GM18868 (cell line): ENCODE results near the gene SPON1.
A peak's percentile ranks its signal among the peaks of the same experiment; 100 is the strongest.
"Not testable (repeated sequence)": the region's sequence is repeated elsewhere in the genome, so short reads cannot be mapped to it uniquely, and the experiment has no call there.

Source experiments
- ATAC-seq: cut with Tn5 transposase; IDR thresholded peaks from one replicate; pipeline ENCODE4 v1.9.1; 2021; ENCODE audit warnings: mild to moderate bottlenecking, moderate library complexity; ENCODE audit not compliant: unreplicated experiment

Gene SPON1

GRCh38 chr11:14112721-14113120, 150.2 kb downstream of the SPON1 start:
- ATAC-seq = no peak

DNA sequence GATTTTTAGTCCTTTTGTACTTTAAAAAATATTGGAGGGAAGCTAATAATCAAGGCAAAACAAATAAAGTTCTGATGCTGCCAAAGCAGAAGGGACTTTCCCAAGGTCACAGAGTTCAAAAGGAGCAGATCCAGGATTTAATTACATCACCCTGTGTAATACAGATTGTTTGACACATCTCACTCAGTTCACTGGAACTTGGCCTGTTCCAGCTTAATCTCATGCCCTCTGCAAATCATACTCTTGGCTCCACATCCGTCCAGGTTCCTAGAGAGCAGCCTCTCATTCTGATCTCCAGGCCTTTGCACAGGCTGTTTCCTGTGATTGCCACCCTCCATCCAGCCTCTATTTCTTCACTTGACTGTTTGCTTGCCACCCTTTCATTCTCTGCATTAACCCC, 151.7 kb downstream of the SPON1 start:
- ATAC-seq = no peak

- no peak for ATAC-seq
These were observed 152.3 kb downstream of the SPON1 start for GRCh38 chr11:14114786-14115185.

DNA sequence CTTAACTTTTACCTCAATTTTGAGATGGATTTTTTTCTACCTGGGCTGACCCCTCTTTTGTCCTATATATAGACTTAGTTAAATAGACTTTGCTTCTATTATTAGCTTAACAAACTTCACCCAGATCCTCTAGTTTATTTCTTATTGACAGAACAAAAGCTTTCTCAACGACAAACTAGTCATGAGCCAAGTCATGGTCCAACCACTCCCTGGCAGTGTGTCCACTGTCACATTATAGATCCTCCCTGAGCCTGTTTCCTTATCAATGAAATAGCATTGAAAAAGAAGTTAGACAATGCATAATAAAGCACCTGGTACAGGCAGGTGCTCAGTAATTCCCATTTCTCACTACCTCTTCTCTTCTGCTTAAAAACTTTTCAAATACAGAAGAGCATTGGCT, 155.1 kb downstream of the SPON1 start:
- no peak for ATAC-seq

- ATAC-seq = no peak
These were observed 155.5 kb downstream of the SPON1 start for GRCh38 chr11:14118072-14118471.

DNA sequence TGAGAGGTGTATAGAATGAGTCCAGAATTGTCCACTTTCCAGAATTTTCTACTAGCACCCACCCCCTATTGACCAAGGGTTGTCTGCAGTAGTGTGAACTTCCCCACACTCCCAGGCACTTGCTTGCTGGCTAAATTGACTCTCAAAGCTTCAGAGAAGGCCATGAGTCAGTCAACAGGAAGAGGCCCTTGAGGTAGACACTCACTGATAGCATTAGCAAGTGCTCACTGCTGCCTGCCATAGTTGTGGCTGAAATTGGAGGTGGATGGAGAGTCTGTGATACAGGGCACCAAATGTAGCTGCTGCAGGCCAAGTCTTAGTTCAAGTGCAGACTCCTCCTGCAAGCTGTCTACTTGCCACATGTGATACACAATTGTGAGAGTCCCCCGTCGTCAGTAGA, 156.8 kb downstream of the SPON1 start:
- no peak for ATAC-seq

GRCh38 chr11:14124350-14124749, 161.8 kb downstream of the SPON1 start:
- no peak for ATAC-seq

DNA sequence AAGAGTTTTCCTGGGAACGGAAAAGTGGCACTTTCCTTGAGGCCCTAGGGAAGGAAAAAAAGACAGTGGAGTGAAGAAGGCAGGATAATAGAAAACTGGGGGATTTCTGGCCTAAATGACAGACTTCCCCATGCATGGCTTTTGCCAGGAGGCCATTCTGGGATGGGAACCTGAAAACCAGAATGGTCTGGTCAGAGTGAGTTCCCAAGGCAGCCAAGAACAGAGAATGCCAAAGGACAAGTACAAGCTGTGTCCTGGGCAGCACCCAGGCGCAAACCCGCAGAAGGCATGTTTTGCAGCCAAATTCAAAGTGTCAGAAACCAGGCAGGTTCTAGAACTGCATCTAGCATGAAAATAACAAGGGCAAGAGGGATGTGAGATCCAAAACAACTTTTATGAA, 162.4 kb downstream of the SPON1 start:
- ATAC-seq = no peak

DNA sequence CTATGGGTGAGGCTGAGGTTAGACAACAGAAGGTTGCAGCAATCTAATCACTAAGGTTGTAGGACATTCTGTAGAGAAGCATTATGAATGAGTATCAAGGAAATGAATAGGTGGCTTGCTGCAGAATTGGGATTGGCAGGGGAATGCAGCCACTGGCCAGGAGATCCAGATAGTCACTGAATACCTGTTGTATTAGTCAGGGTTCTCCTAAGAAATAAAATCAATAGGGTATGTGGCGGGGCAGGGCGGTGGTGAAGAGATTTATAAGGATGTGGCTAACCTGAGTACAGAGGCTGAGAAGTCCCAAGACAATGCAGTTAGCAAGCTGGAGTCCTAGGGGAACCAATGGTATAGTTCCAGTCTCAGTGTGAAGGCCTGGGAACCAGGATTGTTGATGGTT, 163.0 kb downstream of the SPON1 start:
- no peak for ATAC-seq

GRCh38 chr11:14127679-14128078, 165.2 kb downstream of the SPON1 start:
- ATAC-seq = no peak

- no peak for ATAC-seq
These were observed 169.8 kb downstream of the SPON1 start for GRCh38 chr11:14132312-14132711.

GRCh38 chr11:14133381-14133780, 170.9 kb downstream of the SPON1 start:
- no peak for ATAC-seq

GRCh38 chr11:14136561-14136960, 174.0 kb downstream of the SPON1 start:
- no peak for ATAC-seq

- ATAC-seq = no peak
These were observed 174.8 kb downstream of the SPON1 start for GRCh38 chr11:14137284-14137683.

DNA sequence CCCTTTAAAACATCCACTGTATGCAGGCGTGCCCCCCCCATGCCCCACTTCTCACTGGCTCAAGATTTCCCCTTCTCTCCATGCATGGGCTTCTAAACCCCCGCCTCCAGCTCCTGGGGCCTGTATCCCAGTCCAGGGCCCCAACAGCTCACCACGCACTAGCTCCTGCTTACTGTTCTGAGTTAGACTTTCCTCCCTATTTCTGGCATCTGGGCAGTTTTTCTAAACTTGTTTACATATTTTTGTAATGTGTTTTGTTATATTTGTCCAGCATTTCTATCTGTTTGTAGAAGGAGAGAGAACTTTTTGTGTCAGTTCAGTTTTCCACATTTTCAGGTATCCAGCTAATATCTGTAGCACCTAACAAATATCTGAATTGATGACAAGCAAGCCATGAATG, 178.5 kb downstream of the SPON1 start:
- ATAC-seq = no peak

GRCh38 chr11:14141676-14142075, 179.2 kb downstream of the SPON1 start:
- ATAC-seq = no peak

- no peak for ATAC-seq
These were observed 182.4 kb downstream of the SPON1 start for GRCh38 chr11:14144934-14145333.

DNA sequence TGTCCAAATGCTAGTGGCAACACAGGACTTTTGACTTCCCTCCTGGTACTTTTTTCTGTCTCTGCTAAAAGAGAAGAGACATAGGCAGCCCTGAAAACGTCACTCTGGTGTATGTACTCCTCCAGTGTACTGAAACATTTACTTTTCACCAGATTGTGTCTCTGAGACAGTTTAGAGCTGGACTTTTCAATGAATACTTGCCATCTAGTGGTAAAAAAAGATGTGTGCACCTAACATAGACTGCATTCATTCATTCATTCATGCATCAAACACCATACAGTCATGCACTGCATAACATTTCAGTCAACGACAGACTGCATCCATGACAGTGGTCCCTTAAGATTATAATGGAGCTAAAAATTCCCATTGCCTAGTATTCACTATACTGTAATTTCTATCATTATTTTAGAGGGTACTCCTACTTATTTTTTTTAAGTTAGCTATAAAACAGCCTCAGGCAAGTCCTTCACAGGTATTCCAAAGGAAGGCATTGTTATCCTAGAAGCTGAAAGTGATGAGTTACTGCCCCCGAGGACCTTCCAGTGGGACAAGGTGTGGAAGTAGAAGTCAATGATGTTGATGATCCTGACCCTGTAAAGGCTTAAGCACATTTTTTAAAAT, 186.2 kb downstream of the SPON1 start:
- ATAC-seq = peak; percentile 76

DNA sequence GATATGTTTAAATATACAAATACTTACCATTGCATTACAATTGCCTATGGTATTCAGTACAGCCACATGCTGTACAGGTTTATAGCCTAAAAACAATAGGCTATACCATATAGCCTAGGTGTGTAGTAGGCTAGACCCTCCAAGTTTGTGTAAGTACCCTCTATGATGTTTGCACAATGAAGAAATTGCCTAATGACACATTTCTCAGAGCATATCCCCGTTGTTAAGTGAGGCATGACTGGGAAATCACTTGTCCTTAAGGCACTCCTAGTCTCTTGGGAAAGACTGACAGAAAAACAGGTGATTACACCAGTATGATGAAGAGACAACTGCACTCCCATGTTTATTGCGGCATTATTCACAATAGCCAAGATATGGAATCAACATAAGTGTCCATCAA, 187.2 kb downstream of the SPON1 start:
- ATAC-seq = no peak

GRCh38 chr11:14150878-14151277, 188.4 kb downstream of the SPON1 start:
- ATAC-seq = no peak

- not testable (repeated sequence) for ATAC-seq
These were observed 191.6 kb downstream of the SPON1 start for GRCh38 chr11:14154103-14154502.

GRCh38 chr11:14158393-14158792, 195.9 kb downstream of the SPON1 start:
- ATAC-seq = no peak

GRCh38 chr11:14163576-14163975, 201.1 kb downstream of the SPON1 start:
- no peak for ATAC-seq
